Kidney (tissue), 22 donors: ENCODE results near the gene TXLNA. TPM values are rescaled to one million over a fixed set of nuclear protein-coding genes. Genes with fewer than 3 reads are reported as not detected.
A peak's percentile ranks its signal among the peaks of the same experiment; 100 is the strongest.
"Not testable (repeated sequence)": the region's sequence is repeated elsewhere in the genome, so short reads cannot be mapped to it uniquely, and the experiment has no call there.

Experiments used
- DNase-seq, 5 donors: peaks; one replicate each; pipeline ENCODE4 v3.0.0-alpha.2; 2013 to 2020
- FAIRE-seq: peaks from 2 replicates; lab custom pipeline; 2012; peaks lifted over from hg19 to GRCh38; lab: Jason Lieb, UNC
- H3K27ac ChIP-seq, 2 donors: one replicate each; pipeline ENCODE4 v1.7.0; 2013; ENCODE audit warnings: low read depth in 2 of 2, low read length in 2 of 2, inconsistent platforms in 1 of 2
- H3K27me3 ChIP-seq: one replicate; pipeline ENCODE4 v1.7.1; 2013; ENCODE audit warnings: low read length, inconsistent platforms; ENCODE audit not compliant: control insufficient read depth, insufficient read depth
- H3K36me3 ChIP-seq, 3 donors: one replicate each; pipeline versions ENCODE4 v1.7.0 to v1.7.1; 2013; ENCODE audit warnings: low read length in 3 of 3, control low read depth in 1 of 3, inconsistent platforms in 1 of 3; ENCODE audit not compliant: insufficient read depth in 3 of 3, control insufficient read depth in 2 of 3
- H3K4me1 ChIP-seq, 3 donors: one replicate each; pipeline versions ENCODE4 v1.7.0 to v1.7.1; 2013; ENCODE audit warnings: low read length in 3 of 3, inconsistent platforms in 1 of 3, low read depth in 1 of 3; ENCODE audit not compliant: control insufficient read depth in 2 of 3, insufficient read depth in 2 of 3
- H3K4me3 ChIP-seq, 3 donors: one replicate each; pipeline versions ENCODE4 v1.7.0 to v1.8.1; 2013; ENCODE audit warnings: low read length in 3 of 3, control low read depth in 1 of 3, inconsistent platforms in 1 of 3
- H3K9ac ChIP-seq, 3 donors: one replicate each; pipeline versions ENCODE4 v1.7.0 to v1.7.1; 2013; ENCODE audit warnings: low read length in 3 of 3, control low read depth in 1 of 3, inconsistent platforms in 1 of 3
- H3K9me3 ChIP-seq, 3 donors: one replicate each; pipeline versions ENCODE4 v1.7.0 to v1.7.1; 2013; ENCODE audit warnings: low read length in 3 of 3, control low read depth in 1 of 3, inconsistent platforms in 1 of 3; ENCODE audit not compliant: control insufficient read depth in 2 of 3, insufficient read depth in 1 of 3
- CTCF ChIP-seq: IDR thresholded peaks from 3 replicates; pipeline ENCODE4 v1.5.1; 2012; ENCODE audit warnings: mild to moderate bottlenecking, moderate library complexity, borderline replicate concordance; ENCODE audit not compliant: insufficient read depth; ENCODE audit errors: extremely low read depth
- intact Hi-C: fragments of 100-400 bp; cut with DNase I; formaldehyde crosslinking; loops from one replicate; pipeline ENCODE4 v1.11.1; 2022
- long read RNA-seq, 10 donors: library from polyadenylated mRNA in 1 of 10; unstranded in 1 of 10; transcript quantifications; one replicate each; pipeline ENCODE4 v2.0.0 and lab custom pipeline, GENCODE V29; 2021 to 2026
- polyA plus RNA-seq: library from polyadenylated mRNA; stranded (reverse); fragments of 350-450 nt; fragmentation: Illumina TruSeq; extraction: RNeasy Lipid Tissue Mini Kit (QIAGEN cat#74804); gene quantifications from one replicate; pipeline ENCODE4 v1.2.3, GENCODE V29; 2014; ENCODE audit warnings: low read depth, low replicate concordance; ENCODE audit not compliant: insufficient read depth
- total RNA-seq: library from RNA; stranded (reverse); fragmentation: NEBNext Ultra II Directional; extraction: Animal tissue kit (Norgen Biotek cat#: 25700); gene quantifications from one replicate; pipeline ENCODE4 v1.2.1, GENCODE V29; 2021
- donor health status: control.
- donor health status: control.
- donor health status: control.
- donor health status: control.
- donor health status: control.
- donor health status: DM: yes; HTN: yes; CAD: no.
- donor health status: Normal renal cell carcinoma (clear cell type).

The TXLNA gene
- total RNA-seq, result 58.6 TPM
- 19.9 TPM for polyA plus RNA-seq
- long read RNA-seq, donor 1, full-length matches to known transcripts, result 4 of 4 reads
- long read RNA-seq, donor 1, partial matches to known transcripts, result 0 of 4 reads
- long read RNA-seq, donor 1, other reads (novel, unspliced or antisense), result 0 of 4 reads
- long read RNA-seq, donor 2, full-length matches to known transcripts, result 2 of 12 reads
- long read RNA-seq, donor 2, partial matches to known transcripts, result 10 of 12 reads
- long read RNA-seq, donor 2, other reads (novel, unspliced or antisense), result 0 of 12 reads
- long read RNA-seq, donor 3, full-length matches to known transcripts, result 3 of 3 reads
- long read RNA-seq, donor 3, partial matches to known transcripts, result 0 of 3 reads
- long read RNA-seq, donor 3, other reads (novel, unspliced or antisense), result 0 of 3 reads
- long read RNA-seq, donor 4, full-length matches to known transcripts, result 2 of 2 reads
- long read RNA-seq, donor 4, partial matches to known transcripts, result 0 of 2 reads
- long read RNA-seq, donor 4, other reads (novel, unspliced or antisense), result 0 of 2 reads
- long read RNA-seq, donor 5, result 0 reads
- long read RNA-seq, donor 6, result 0 reads
- long read RNA-seq, donor 7, full-length matches to known transcripts, result 4 of 27 reads
- long read RNA-seq, donor 7, partial matches to known transcripts, result 2 of 27 reads
- long read RNA-seq, donor 7, other reads (novel, unspliced or antisense), result 21 of 27 reads
- long read RNA-seq, donor 8, full-length matches to known transcripts, result 3 of 8 reads
- long read RNA-seq, donor 8, partial matches to known transcripts, result 5 of 8 reads
- long read RNA-seq, donor 8, other reads (novel, unspliced or antisense), result 0 of 8 reads
- long read RNA-seq, donor 9, full-length matches to known transcripts, result 4 of 4 reads
- long read RNA-seq, donor 9, partial matches to known transcripts, result 0 of 4 reads
- long read RNA-seq, donor 9, other reads (novel, unspliced or antisense), result 0 of 4 reads
- long read RNA-seq, donor 10, full-length matches to known transcripts, result 2 of 2 reads
- long read RNA-seq, donor 10, partial matches to known transcripts, result 0 of 2 reads
- long read RNA-seq, donor 10, other reads (novel, unspliced or antisense), result 0 of 2 reads

DNA sequence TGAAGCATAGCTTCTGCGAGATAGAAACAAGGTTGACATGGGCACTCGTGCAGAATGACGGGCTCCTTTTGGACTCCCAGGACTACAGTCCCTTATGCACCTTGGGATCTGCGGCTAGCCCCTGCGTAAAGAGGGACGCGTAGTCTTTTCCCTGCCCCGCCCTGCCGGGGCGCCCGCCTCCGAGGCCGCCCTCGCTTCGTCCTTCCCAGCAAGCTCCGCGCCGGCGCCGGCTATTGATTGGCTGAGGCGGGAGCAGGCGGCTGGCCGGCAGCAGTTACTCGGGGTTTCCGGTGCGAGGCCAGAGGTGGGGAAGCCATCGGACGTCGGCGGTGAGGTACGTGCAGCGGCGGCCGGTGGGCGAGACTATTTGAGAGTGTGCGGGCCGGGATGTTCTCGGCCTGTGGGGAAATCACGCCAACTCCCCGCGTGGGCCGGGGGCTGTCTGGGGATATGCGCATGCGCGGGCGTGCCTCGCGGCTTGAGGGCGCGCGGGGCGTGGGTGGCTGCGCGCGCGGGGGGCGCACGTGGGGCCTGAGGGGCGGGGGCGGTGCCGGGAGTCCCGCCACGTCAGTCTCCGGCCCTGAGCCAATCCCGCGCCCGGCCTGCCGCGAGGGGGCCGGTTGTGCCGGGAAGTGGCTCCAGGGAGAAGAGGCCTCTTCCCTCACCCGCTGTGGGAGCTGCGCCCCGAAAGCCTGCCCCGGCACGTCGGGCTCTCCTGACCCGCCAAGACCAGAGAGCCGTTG is at the start of gene TXLNA:
Gene TXLNA, plus strand, starts transcription at position 233 of the 743 bp plus-strand sequence. CDS start 671 bp downstream, outside the sequence.
- peak within 1 kb of the TSS; percentile 97 to 98 for H3K27ac ChIP-seq
- peaks cover 0 to 15% (median 8%) of the 10 kb centered on the region in 3 donors for H3K36me3 ChIP-seq
- FAIRE-seq (no peak), DNase-seq (peak; percentile 94 to 99 (median 96))
- TF ChIP-seq CTCF, result no peak
- intact Hi-C loops, result no loop called here
- H3K9me3 ChIP-seq, result no peaks in the 10 kb centered on the region
- peaks cover 5 to 22% (median 19%) of the 10 kb centered on the region in 3 donors for H3K4me1 ChIP-seq
- no peaks in the 10 kb centered on the region for H3K27me3 ChIP-seq
- H3K4me3 ChIP-seq, result peak within 1 kb of the TSS; percentile 62 to 81 (median 73)
- peak within 1 kb of the TSS; percentile 71 to 94 (median 82) for H3K9ac ChIP-seq

GRCh38 chr1:32133950-32134280 is 45.6 kb upstream of the TXLNA start:
- intact Hi-C loops, H3K9ac ChIP-seq, H3K9me3 ChIP-seq, DNase-seq, H3K4me1 ChIP-seq, H3K27me3 ChIP-seq, H3K4me3 ChIP-seq, FAIRE-seq, H3K27ac ChIP-seq, H3K36me3 ChIP-seq: not testable (repeated sequence)

DNA sequence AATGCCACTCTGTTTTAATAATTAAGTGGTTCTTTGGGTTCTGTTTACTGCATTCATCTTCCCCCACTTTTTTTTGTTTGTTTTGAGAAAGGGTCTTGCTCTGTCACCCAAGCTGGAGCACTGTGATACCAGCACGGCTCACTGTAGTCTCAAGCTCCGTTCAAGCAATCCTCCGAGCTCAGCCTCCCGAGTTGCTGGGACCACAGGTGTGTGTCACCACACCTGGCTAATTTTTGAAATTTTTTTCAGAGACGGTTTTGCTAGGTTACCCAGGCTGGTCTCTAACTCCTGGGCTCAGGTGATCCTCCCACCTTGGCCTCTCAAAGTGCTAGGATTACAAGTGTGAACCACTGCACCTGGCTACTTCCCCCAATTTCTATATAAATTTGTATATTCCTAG is 42.4 kb upstream of the TXLNA start:
- intact Hi-C loops, result no loop called here
- Histone ChIP-seq H3K27me3 (no peaks in the 10 kb centered on the region), H3K4me1 (no peaks in the 10 kb centered on the region), H3K36me3 (no peaks in the 10 kb centered on the region), H3K9me3 (no peaks in the 10 kb centered on the region), H3K9ac (no peak overlapping the region), H3K27ac (no peak overlapping the region), H3K4me3 (no peak overlapping the region)
- no peak for DNase-seq
- TF ChIP-seq CTCF, result no peak
- FAIRE-seq, result no peak
